Activated T-cell treated with anti-CD3 and anti-CD28 coated beads, Interleukin-2, amount 50 U/mL, for 1 hour (primary cell): Measurements from ENCODE around the gene GPR180.
A peak's percentile ranks its signal among the peaks of the same experiment; 100 is the strongest.

ENCODE experiments used
- DNase-seq: peaks from one replicate; pipeline ENCODE4 v3.0.0-alpha.2; 2020

Gene GPR180

GRCh38 chr13:94657167-94657566 is 55.5 kb downstream of the GPR180 start:
- no peak for DNase-seq

- no peak for DNase-seq
Measured at GRCh38 chr13:94658926-94659597, 57.4 kb downstream of the GPR180 start.

GRCh38 chr13:94659598-94659946 is 57.9 kb downstream of the GPR180 start:
- no peak for DNase-seq

GRCh38 chr13:94660695-94661326 is 59.2 kb downstream of the GPR180 start:
- no peak for DNase-seq

- DNase-seq: no peak
Measured at GRCh38 chr13:94661406-94661805, 59.7 kb downstream of the GPR180 start.

- no peak for DNase-seq
Measured at GRCh38 chr13:94662274-94662945, 60.8 kb downstream of the GPR180 start.

GRCh38 chr13:94664889-94665288 is 63.2 kb downstream of the GPR180 start:
- DNase-seq: no peak

- DNase-seq: no peak
Measured at GRCh38 chr13:94666065-94666464, 64.4 kb downstream of the GPR180 start.

- DNase-seq: no peak
Measured at GRCh38 chr13:94667190-94667589, 65.5 kb downstream of the GPR180 start.

- DNase-seq: no peak
Measured at GRCh38 chr13:94672400-94672799, 70.7 kb downstream of the GPR180 start.

GRCh38 chr13:94673851-94674250 is 72.2 kb downstream of the GPR180 start:
- DNase-seq: no peak

GRCh38 chr13:94674609-94675348 is 73.1 kb downstream of the GPR180 start:
- peak; percentile 25 for DNase-seq

- DNase-seq: no peak
Measured at GRCh38 chr13:94677799-94678198, 76.1 kb downstream of the GPR180 start.

- no peak for DNase-seq
Measured at GRCh38 chr13:94678845-94679244, 77.2 kb downstream of the GPR180 start.

- no peak for DNase-seq
Measured at GRCh38 chr13:94679614-94680013, 78.0 kb downstream of the GPR180 start.

GRCh38 chr13:94682229-94682628 is 80.6 kb downstream of the GPR180 start:
- no peak for DNase-seq

- no peak for DNase-seq
Measured at GRCh38 chr13:94683409-94683808, 81.8 kb downstream of the GPR180 start.
